GM18858 (cell line): ENCODE measurements around the gene SACM1L.

Experiments
- ATAC-seq: cut with Tn5 transposase; IDR thresholded peaks from one replicate; pipeline ENCODE4 v1.9.1; 2021; ENCODE audit not compliant: unreplicated experiment

Gene SACM1L

DNA sequence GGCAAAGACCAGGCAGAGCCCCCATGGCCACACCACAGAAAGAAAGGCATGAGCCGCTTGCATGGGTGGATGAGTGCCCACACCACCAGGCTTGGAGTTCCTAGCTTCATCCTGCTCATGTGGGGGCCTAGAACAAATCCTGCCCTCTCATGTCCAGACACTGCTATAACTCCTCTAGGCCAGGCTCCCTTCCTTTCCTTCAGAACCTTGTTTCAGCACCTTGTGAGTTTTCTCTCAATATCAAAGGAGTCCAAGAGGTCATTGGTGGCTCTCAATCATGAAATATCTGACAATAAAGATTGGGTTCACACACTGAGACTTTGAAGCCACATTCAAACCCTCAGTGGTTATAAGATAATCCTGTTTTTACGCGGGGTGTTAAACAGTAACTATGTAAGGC lies 94.5 kb downstream of the SACM1L start:
- ATAC-seq: no peak

DNA sequence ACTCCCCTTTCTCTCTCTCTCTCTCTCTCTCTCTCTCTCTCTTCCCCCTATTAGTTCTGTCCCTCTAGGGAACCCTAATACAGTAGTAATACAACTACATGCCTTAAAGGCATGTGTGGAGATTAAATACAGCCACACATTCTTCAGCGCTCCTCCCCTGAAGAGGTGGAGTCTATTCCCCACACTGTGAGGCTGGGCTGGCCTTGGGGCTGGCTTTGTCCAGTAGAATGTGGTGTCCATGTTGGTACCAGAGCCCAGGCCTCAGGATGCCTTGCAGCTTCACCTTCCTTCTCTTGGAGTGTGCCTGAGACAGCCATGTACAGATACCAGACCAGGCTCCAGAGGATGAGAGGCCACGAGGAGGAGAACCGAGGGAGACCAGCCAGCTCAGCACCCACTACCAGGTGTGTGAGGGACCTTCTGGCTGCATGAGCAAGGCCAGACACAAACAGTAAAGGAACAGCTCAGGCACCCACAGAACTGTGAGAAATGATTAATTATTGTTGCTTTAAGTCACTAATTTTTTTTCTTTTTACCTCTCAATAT lies 96.5 kb downstream of the SACM1L start:
- no peak for ATAC-seq

DNA sequence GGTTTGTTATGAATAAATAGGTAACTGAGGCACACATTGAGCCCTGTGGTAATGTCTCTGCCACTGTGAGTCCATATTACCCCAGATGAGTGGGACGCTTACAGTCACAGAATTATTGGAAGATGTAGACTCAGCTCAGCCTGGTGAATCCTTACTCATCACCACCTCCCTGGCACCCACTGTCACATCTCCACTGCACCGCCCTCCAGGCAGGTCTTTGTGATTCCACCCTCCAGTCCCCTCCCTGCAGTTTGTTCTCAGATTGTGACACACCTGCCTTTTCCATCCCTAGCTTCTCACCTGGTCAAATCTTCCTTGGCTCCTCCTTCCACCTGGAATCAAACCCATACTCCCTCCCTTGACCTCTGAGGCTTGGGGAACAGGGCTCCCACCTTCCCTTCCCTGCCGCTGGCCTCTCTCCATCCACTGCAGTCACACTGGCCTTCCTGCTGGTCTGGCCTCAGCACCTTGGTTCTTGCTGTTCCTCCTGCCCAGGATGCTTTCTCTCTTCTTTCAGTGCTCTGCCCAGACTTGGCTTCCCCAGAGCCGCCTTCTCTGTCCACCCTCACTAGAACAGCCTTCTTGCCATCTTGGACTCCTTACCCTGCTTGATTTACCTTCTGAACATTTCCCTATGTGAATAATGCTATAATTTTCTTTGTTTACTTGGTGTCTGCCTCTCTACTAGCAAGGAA lies 97.8 kb downstream of the SACM1L start:
- ATAC-seq: no peak

DNA sequence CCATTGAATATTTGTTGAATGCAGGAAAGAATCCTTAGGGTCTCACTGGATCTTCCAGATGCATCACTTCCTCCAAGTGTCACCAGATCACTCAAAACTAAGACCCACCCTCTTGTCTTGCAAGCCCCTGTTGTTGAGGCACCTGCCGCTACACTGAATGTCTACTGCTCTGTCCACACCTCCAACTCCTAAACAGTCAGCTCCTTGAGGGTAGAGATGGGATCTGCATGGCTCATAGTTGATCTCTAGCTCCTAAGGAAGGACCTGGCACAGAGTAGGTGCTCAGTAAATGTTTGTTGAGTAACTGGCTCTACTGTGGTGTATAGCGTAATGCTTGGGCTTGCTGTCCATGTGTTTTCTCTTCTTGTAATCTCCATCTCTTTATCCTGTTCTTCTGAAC lies 98.4 kb downstream of the SACM1L start:
- ATAC-seq: no peak

DNA sequence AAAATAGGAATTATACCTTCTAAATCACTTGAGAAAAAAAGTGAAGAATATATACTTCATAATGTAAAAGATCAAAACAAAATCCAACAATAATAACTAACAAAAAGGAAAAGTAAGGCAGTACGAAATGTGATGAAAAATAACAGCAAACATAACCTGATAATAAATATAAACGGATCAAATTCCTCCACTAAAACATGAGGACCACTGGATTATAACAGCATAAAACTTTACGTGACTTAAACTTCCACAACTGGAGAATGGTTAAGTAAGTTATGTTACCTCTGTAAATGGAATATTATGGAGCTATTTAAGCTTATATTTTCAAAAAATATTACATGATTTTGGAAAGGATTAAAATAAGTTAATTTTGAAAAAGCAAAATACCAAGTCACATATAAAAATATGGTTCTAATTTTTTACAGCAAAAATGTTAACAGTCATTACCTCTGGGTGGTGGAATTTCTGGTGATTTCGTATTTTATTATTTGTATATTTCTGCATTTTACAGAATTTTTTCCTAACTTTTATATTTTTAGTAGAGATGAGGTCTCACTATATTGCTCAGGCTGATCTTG lies 100.1 kb downstream of the SACM1L start:
- ATAC-seq: no peak

DNA sequence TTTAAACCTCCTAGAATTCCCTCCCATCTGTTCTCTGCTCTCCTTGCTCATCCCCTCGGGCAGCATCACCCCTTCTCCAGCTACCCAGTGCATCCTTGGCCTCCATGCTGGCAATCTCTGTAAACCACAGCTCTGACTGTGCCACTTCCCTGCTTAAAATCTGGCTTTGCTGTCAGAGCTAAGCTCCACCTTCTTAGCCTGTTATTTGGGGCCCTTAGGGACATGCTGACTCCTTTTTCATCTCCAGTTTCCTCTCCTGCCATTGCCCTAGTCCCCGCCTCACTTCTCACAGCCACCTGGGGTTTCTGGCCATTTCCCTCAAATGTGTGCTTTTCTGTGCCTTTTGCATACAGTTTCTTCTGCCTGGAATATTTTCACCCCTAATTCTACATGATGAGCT lies 101.4 kb downstream of the SACM1L start:
- no peak for ATAC-seq

DNA sequence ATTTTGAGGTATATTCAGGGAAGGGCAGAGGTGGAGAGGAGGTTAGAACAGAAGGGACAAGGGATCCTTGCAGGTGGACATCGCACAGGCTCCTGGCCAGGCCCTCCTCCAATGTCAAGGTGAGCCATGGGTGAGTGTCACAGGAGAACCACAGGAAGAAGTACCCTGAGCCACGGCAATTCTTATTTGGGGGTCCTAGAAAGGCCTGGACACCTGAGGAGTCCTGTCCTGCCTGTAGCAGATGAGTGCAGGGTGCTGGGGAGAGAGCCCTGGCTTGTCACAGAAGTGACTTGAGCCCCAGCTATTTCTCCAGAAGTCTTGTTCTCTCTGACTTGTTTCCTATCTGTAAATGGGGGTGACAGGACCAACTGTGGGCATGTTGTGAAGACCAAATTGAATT lies 102.8 kb downstream of the SACM1L start:
- ATAC-seq: no peak

DNA sequence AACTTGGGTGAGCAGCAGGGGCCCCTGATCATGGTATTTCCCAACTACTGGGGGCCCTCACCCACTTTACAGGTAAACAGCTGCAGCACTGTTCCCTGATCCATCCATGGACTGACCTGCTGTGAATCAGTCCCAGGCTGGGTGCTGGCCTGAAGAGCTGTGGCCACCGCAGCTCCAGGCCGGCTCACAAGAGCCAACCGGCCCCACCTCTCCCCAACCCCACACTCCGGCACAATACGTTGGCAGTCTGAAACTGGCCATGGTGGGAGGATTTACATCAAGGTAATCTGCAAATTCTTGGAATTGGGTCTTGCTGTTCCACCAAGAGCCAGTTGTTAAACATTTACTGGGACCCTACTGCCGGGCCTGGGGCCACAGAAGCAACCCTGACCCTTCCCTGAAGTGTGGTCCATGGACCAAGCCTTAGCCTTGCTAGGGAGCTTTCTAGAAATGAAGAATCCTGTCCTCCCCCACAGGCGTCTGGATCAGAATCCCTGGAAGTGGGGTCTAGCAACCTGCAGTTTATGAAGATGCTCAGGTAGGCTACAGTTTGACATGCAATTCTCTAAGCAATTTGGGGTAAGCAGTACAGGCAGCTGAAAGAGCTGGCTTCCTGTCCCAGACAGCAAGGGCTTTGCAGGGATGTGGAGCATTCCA lies 103.4 kb downstream of the SACM1L start:
- no peak for ATAC-seq

DNA sequence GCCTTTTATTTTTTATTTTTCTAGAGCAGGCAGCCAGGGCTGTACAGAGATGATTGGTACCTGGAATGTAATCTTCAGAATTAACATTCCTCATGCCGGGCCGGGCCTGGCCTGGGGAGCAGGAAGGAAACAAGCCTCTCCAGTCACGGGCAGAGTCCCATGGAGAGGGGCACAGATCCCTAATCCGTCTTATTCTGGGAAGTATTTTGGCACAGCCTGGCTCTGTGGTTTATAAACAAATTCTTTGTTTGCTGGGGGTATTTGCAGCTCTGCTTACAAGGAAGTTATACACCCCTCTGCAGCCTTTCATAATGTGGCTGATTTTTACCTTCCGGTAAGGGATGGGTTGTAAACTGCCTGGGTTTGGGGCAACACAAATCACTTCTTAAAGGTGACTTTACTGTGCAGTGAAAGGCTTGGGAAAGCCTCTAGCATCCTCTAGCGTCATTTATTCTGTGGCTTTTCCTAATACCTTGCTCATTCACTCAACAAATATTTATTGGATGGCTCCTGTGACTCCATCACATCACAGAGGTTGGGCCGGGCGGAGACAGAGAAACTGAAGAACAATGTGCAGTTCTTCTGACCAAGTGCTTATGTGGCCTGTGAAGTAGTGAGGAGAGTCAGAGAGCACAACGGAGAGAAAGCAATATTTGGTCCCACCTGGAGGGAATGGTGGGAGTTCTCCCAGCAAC lies 104.4 kb downstream of the SACM1L start:
- no peak for ATAC-seq

DNA sequence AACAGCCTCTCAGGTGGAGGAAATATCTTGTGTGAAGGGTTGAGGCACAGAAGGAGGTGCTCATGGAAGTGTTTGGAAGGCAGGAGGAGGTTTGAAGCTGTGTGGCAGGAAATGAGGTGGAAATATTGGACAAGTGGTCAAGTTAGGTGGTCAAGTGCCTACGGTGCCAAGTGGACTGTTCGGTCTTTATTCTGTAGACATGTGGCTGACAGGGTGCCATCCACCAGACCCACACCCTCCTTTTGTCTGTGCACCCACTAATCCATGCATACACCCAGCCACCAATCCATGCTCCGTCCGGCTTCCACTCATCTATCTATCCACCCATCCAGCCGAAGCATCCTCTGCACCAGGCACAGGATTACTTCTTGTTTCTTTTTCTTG lies 105.0 kb downstream of the SACM1L start:
- ATAC-seq: no peak

DNA sequence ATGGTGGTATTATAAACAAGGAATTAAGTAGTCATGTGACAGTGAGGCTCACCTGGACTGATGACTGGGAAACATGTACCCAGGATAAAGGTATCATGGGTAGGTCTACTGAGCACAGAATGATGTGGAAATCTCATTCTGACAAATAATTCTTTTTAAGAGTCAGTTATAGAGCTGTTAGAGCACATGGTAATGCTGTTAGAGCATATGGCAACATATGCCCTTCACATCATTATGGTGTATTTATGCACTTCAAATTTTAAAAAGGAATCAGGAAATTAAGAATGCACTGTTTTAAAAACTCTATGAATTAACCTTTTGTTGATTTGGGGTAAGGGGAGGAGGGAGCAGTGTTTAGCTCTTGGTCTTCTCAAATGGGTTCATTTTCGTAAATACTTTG lies 105.5 kb downstream of the SACM1L start:
- no peak for ATAC-seq
